ENCODE results near the gene CADPS.

- no peak for TF ChIP-seq YY1 (IDR thresholded peaks at IDR 0.05; ENCODE audit: insufficient read depth, insufficient read length)
- TF ChIP-seq SUZ12 (IDR thresholded peaks at IDR 0.05; ENCODE audit: extremely low read depth, insufficient read depth, insufficient read length): peak; percentile 98
These were observed 501.4 kb downstream of the CADPS start for GRCh38 chr3:62373714-62374333.
